ENCODE data around the gene NHS. TPM values are rescaled to one million over a fixed set of nuclear protein-coding genes. Genes with fewer than 3 reads are reported as not detected.
A peak's percentile ranks its signal among the peaks of the same experiment; 100 is the strongest.

Gene NHS
- total RNA-seq, 6 experiments from 2014 or later: 2.8 to 6.1 (median 4.9) TPM

DNA sequence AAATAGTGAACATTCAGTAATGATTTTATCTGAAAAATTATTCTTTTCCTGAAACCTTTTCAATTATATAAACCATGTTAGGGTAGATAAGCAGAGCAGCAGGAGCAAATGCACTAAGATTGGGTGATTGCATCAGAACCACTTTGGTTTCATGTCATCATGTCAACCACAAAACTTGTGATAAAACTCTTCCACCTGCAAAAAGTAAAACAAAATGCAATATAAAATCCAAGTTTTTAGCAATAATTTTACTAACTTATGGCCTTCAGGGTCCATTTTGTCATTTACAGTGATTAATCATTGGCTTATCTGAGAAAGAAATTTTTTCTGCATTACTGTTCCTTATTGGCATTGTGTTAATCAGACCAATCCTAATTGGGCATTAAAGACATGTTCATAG is 42.4 kb downstream of the NHS start:
- no peak overlapping the region for H3K27ac Mint-ChIP-seq
- H3K4me1 Mint-ChIP-seq (ENCODE audit: low read depth): peaks cover 55% of the 10 kb centered on the region
- H3K27me3 Mint-ChIP-seq (ENCODE audit: insufficient read depth): no peaks in the 10 kb centered on the region; the same call in 1 of the 2 replicates
- no peaks in the 10 kb centered on the region for H3K9me3 Mint-ChIP-seq
- DNase-seq: no peak
- peaks cover 5% of the 10 kb centered on the region; the same call in 1 of the 2 replicates for H3K36me3 Mint-ChIP-seq (ENCODE audit: low read depth)
- H3K4me3 Mint-ChIP-seq: no peak overlapping the region
- TF ChIP-seq, protein P1, sequence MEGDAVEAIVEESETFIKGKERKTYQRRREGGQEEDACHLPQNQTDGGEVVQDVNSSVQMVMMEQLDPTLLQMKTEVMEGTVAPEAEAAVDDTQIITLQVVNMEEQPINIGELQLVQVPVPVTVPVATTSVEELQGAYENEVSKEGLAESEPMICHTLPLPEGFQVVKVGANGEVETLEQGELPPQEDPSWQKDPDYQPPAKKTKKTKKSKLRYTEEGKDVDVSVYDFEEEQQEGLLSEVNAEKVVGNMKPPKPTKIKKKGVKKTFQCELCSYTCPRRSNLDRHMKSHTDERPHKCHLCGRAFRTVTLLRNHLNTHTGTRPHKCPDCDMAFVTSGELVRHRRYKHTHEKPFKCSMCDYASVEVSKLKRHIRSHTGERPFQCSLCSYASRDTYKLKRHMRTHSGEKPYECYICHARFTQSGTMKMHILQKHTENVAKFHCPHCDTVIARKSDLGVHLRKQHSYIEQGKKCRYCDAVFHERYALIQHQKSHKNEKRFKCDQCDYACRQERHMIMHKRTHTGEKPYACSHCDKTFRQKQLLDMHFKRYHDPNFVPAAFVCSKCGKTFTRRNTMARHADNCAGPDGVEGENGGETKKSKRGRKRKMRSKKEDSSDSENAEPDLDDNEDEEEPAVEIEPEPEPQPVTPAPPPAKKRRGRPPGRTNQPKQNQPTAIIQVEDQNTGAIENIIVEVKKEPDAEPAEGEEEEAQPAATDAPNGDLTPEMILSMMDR (IDR thresholded peaks at IDR 0.05): no peak

DNA sequence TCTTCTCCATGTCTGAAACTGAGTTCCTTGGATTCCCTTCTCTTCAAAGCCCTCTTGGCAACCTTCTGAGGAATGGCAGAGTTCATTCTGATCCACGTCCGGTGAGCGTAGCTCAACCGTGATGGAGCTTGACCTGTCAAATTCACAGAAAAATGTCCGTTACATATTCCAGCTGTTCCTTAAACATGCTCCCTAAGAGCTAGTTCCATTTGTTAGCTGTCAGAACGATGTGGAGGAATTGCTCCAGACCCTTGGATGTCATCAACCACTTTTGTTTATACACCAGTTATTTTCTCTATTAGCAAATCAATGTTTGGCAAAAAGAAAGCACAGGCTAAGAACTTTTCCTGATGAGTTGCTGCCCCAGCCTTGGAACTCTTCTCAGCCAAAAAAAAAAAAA is 50.1 kb downstream of the NHS start:
- Mint-ChIP-seq H3K27ac (no peak overlapping the region), H3K36me3 (ENCODE audit: low read depth) (peaks cover 3% of the 10 kb centered on the region; the same call in 1 of the 2 replicates), H3K4me1 (ENCODE audit: low read depth) (no peaks in the 10 kb centered on the region), H3K4me3 (no peak overlapping the region), H3K9me3 (no peaks in the 10 kb centered on the region), H3K27me3 (ENCODE audit: insufficient read depth) (peaks cover 1% of the 10 kb centered on the region; the same call in 1 of the 2 replicates)
- TF ChIP-seq, protein P1 (IDR thresholded peaks at IDR 0.05): no peak
- no peak for DNase-seq

DNA sequence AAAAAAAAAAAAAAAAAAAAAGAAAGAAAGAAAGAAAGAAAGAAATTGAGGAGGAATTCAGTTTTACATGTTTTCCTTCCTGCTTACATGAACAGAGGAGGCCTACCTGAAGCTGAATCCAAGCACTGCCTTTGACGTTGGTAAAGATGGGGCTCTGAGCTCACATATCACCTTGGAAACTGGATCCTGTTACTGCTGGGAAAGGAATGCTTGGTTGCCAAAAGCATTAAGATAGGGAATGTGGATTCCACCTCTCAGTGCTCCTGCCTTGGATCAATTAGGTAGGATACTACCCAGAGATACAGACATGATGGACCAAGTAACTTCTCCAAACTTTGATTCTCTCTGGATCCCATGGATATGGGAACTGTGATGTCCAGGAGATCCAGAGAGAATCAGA is 50.6 kb downstream of the NHS start:
- H3K9me3 Mint-ChIP-seq: no peaks in the 10 kb centered on the region
- TF ChIP-seq, protein P1 (IDR thresholded peaks at IDR 0.05): no peak
- no peak overlapping the region for H3K4me3 Mint-ChIP-seq
- DNase-seq: no peak
- no peaks in the 10 kb centered on the region for H3K4me1 Mint-ChIP-seq (ENCODE audit: low read depth)
- H3K27me3 Mint-ChIP-seq (ENCODE audit: insufficient read depth): peaks cover 1% of the 10 kb centered on the region; the same call in 1 of the 2 replicates
- no peak overlapping the region for H3K27ac Mint-ChIP-seq
- no peaks in the 10 kb centered on the region for H3K36me3 Mint-ChIP-seq (ENCODE audit: low read depth)

DNA sequence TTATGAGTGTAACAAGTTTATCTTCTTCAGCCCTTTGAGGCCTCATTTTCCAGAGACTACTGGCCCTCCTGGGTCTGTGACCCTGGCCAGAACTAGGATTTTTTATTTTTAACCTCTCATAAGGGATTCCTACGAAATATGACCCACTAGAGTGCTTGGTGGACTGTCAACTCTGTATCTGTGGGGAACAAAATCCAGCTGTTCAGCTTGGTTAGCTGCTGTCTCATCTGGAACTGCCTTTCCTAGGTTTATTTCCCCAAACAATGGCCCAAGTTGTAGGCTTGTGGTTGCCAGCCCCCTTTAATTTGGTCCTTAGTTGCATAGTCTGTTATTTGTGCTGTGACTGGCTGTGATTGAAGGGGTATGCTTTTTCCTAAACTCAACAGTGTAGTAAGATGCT is 56.2 kb downstream of the NHS start:
- no peaks in the 10 kb centered on the region for H3K36me3 Mint-ChIP-seq (ENCODE audit: low read depth)
- DNase-seq: no peak
- no peaks in the 10 kb centered on the region for H3K9me3 Mint-ChIP-seq
- no peaks in the 10 kb centered on the region for H3K27me3 Mint-ChIP-seq (ENCODE audit: insufficient read depth)
- no peak overlapping the region for H3K4me3 Mint-ChIP-seq
- H3K27ac Mint-ChIP-seq: no peak overlapping the region
- TF ChIP-seq, protein P1 (IDR thresholded peaks at IDR 0.05): no peak
- peaks cover 9% of the 10 kb centered on the region for H3K4me1 Mint-ChIP-seq (ENCODE audit: low read depth)

DNA sequence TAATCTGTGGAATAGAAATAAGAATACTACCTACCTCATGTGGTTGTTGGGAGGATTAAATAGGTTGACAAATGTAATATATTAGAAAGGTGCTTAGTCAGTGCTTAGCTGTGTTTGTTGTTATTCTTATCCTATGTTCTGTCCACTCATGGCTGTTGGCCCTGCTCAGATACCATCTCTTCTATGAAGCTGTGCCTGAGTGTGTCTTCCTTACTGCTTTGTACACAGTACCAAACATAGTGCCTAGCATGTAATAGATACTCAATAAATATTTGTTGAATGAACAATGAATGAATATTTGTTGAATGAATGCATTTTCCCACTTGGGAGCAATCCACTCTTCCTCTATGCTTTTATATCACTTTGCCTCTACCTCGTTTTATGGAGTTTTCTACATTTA is 57.2 kb downstream of the NHS start:
- Mint-ChIP-seq H3K9me3 (no peaks in the 10 kb centered on the region), H3K27ac (no peak overlapping the region), H3K27me3 (ENCODE audit: insufficient read depth) (no peaks in the 10 kb centered on the region), H3K36me3 (ENCODE audit: low read depth) (no peaks in the 10 kb centered on the region), H3K4me1 (ENCODE audit: low read depth) (peaks cover 9% of the 10 kb centered on the region), H3K4me3 (no peak overlapping the region)
- TF ChIP-seq, protein P1 (IDR thresholded peaks at IDR 0.05): no peak
- DNase-seq: peak; percentile 1

GRCh38 chrX:17433965-17434364 is 59.0 kb downstream of the NHS start:
- no peaks in the 10 kb centered on the region for H3K9me3 Mint-ChIP-seq
- H3K27ac Mint-ChIP-seq: no peak overlapping the region
- H3K36me3 Mint-ChIP-seq (ENCODE audit: low read depth): no peaks in the 10 kb centered on the region
- peaks cover 15% of the 10 kb centered on the region for H3K4me1 Mint-ChIP-seq (ENCODE audit: low read depth)
- H3K27me3 Mint-ChIP-seq (ENCODE audit: insufficient read depth): no peaks in the 10 kb centered on the region
- TF ChIP-seq, protein P1 (IDR thresholded peaks at IDR 0.05): no peak
- DNase-seq: no peak
- H3K4me3 Mint-ChIP-seq: no peak overlapping the region

All from HFFc6 (cell line).